ENCODE results near the gene FERMT2.

- TF ChIP-seq, protein P1, sequence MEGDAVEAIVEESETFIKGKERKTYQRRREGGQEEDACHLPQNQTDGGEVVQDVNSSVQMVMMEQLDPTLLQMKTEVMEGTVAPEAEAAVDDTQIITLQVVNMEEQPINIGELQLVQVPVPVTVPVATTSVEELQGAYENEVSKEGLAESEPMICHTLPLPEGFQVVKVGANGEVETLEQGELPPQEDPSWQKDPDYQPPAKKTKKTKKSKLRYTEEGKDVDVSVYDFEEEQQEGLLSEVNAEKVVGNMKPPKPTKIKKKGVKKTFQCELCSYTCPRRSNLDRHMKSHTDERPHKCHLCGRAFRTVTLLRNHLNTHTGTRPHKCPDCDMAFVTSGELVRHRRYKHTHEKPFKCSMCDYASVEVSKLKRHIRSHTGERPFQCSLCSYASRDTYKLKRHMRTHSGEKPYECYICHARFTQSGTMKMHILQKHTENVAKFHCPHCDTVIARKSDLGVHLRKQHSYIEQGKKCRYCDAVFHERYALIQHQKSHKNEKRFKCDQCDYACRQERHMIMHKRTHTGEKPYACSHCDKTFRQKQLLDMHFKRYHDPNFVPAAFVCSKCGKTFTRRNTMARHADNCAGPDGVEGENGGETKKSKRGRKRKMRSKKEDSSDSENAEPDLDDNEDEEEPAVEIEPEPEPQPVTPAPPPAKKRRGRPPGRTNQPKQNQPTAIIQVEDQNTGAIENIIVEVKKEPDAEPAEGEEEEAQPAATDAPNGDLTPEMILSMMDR (conservative IDR thresholded peaks at IDR 0.05; ENCODE audit: low read length): no peak
- TF ChIP-seq EZH2phosphoT487 (IDR thresholded peaks at IDR 0.05; ENCODE audit: borderline replicate concordance): no peak
These were observed 79.2 kb downstream of the FERMT2 start for GRCh38 chr14:52871606-52872005.
